Measurements from ENCODE around the gene DUSP11.

DNA sequence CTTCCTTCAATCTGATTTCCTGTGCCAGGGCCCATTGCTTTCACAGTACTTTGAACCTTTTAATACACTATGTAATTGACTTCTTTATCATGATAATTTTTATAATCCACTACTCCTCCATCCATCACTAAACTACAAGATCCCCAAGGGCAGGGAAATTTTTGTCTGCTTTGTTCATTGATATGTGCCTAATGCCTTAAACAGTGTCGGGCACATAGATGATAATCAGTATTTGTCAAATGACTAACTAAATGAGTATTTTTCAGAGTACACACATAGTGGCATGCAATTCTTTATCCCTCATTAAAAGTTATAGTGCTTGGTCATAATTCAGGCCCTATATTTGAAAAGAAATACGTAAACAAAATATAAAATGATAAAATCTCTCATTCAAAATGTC, 43.5 kb upstream of the DUSP11 start:
- TF ChIP-seq SAFB2 (IDR thresholded peaks at IDR 0.05; ENCODE audit: borderline replicate concordance, low read depth, low read length, severe bottlenecking), result no peak
- TF ChIP-seq GATA2 (CRISPR knock-in tag; IDR thresholded peaks at IDR 0.05), result no peak
- TF ChIP-seq, protein P1, sequence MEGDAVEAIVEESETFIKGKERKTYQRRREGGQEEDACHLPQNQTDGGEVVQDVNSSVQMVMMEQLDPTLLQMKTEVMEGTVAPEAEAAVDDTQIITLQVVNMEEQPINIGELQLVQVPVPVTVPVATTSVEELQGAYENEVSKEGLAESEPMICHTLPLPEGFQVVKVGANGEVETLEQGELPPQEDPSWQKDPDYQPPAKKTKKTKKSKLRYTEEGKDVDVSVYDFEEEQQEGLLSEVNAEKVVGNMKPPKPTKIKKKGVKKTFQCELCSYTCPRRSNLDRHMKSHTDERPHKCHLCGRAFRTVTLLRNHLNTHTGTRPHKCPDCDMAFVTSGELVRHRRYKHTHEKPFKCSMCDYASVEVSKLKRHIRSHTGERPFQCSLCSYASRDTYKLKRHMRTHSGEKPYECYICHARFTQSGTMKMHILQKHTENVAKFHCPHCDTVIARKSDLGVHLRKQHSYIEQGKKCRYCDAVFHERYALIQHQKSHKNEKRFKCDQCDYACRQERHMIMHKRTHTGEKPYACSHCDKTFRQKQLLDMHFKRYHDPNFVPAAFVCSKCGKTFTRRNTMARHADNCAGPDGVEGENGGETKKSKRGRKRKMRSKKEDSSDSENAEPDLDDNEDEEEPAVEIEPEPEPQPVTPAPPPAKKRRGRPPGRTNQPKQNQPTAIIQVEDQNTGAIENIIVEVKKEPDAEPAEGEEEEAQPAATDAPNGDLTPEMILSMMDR (IDR thresholded peaks at IDR 0.05 in 2 of 3, conservative IDR thresholded peaks at IDR 0.05 in 1 of 3; ENCODE audit: insufficient read depth in 2 of 3, low read depth in 1 of 3, low read length in 3 of 3), result no peak
- no peak for TF ChIP-seq ZNF217 (CRISPR knock-in tag; IDR thresholded peaks at IDR 0.05)
